Activated B cell treated with CpG ODN at 0.5 μM for 24 hours (primary cell): Measurements from ENCODE around the gene RBM47. TPM values are rescaled to one million over a fixed set of nuclear protein-coding genes. Genes with fewer than 3 reads are reported as not detected.
A peak's percentile ranks its signal among the peaks of the same experiment; 100 is the strongest.

Experiments used
- ATAC-seq: fragments of 200-7000 bp; cut with Tn5 transposase; one replicate; pipeline ENCODE4 v1.10.0; 2021; ENCODE audit warnings: low read depth, mild to moderate bottlenecking, moderate library complexity
- CTCF ChIA-PET: fragments of 350-600 bp; sonication (Branson Sonifier 250); formaldehyde crosslinking; loops from one replicate; lab custom pipeline; 2021; ENCODE audit warnings: antibody characterized with exemption; lab: Charles Lee
- POLR2A ChIA-PET: fragments of 350-600 bp; sonication (Branson Sonifier 250); formaldehyde crosslinking; loops from one replicate; lab custom pipeline; 2021; ENCODE audit warnings: antibody characterized with exemption; lab: Charles Lee
- DNase-seq: peaks from one replicate; pipeline ENCODE4 v3.0.0; 2022
- H3K27ac Mint-ChIP-seq: one replicate; pipeline ENCODE4 v1.8.0; 2020; ENCODE audit warnings: mixed read lengths
- H3K27me3 Mint-ChIP-seq: one replicate; pipeline ENCODE4 v1.8.0; 2021; ENCODE audit warnings: mixed read lengths
- H3K36me3 Mint-ChIP-seq: one replicate; pipeline ENCODE4 v1.8.0; 2021; ENCODE audit warnings: low read depth, mixed read lengths
- H3K4me1 Mint-ChIP-seq: one replicate; pipeline ENCODE4 v1.8.0; 2021; ENCODE audit warnings: mixed read lengths
- H3K4me3 Mint-ChIP-seq: one replicate; pipeline ENCODE4 v1.8.0; 2020; ENCODE audit warnings: mild to moderate bottlenecking, mixed read lengths
- H3K9me3 Mint-ChIP-seq: one replicate; pipeline ENCODE4 v1.8.0; 2020; ENCODE audit warnings: mixed read lengths
- intact Hi-C: fragments of 100-400 bp; cut with micrococcal nuclease; formaldehyde crosslinking; loops from one replicate; pipeline ENCODE4 v1.15.1; 2024
- total RNA-seq: library from RNA; stranded (reverse); gene quantifications from 2 replicates; pipeline ENCODE4 v1.2.3, GENCODE V29; 2022
- TF ChIP-seq, protein P1 (sequence below): fragments of 200-600 bp; IDR thresholded peaks from one replicate; pipeline ENCODE4 v1.8.0; 2022; ENCODE audit warnings: antibody characterized with exemption, mild to moderate bottlenecking

Gene RBM47
- total RNA-seq, 1 donor from 2014 or later = 8.0 TPM

DNA sequence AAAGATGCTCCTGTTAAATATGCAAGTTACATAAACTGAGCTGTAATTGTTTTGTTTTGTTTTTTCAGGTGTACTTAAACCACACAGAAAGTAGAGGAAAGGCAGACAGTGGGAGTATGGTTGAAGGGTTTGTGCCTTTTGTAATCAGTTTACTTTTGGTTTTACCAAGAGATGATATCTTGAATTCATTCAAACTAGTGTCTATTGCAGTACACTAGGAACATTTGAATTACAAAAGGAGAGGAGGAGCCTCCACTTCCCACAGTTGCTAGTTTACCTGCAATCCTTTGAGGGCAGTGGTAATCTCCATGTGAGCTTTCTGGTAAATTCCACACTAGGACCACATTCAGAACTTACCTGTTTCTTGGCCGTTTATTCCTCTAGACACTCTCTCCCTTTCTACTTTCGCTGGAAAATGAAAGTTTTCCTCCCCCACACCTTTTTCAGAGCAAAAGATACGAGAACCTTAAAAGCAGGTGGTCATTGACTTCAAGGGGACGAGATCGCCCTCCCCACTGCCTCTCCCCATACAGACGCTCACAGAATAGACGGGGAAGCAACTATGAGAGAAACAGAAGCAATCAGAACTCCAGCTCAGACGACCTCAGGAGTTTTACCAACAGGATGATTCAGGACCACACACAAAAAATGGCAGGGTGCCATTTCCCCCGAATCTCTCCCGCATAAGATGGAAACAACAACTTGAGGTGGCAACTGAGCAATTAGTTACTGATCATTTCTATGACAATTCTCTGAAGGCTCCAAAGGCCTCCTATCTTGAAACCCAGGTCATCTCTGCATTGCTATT is 3.3 kb downstream of the RBM47 start:
- ChIA-PET POLR2A (no interaction called here), CTCF (no interaction called here)
- TF ChIP-seq, protein P1, sequence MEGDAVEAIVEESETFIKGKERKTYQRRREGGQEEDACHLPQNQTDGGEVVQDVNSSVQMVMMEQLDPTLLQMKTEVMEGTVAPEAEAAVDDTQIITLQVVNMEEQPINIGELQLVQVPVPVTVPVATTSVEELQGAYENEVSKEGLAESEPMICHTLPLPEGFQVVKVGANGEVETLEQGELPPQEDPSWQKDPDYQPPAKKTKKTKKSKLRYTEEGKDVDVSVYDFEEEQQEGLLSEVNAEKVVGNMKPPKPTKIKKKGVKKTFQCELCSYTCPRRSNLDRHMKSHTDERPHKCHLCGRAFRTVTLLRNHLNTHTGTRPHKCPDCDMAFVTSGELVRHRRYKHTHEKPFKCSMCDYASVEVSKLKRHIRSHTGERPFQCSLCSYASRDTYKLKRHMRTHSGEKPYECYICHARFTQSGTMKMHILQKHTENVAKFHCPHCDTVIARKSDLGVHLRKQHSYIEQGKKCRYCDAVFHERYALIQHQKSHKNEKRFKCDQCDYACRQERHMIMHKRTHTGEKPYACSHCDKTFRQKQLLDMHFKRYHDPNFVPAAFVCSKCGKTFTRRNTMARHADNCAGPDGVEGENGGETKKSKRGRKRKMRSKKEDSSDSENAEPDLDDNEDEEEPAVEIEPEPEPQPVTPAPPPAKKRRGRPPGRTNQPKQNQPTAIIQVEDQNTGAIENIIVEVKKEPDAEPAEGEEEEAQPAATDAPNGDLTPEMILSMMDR = no peak
- H3K9me3 Mint-ChIP-seq = no peaks in the 10 kb centered on the region
- peaks cover 3% of the 10 kb centered on the region for H3K36me3 Mint-ChIP-seq
- ATAC-seq (no peak), DNase-seq (no peak)
- no peak overlapping the region for H3K4me3 Mint-ChIP-seq
- intact Hi-C loops = loop anchor here (10.0 kb wide), 1 partner anchor 112 kb away; no protein-coding TSS in a partner anchor
- H3K27me3 Mint-ChIP-seq = peaks cover 5% of the 10 kb centered on the region
- no peak overlapping the region for H3K27ac Mint-ChIP-seq
- H3K4me1 Mint-ChIP-seq = peaks cover 37% of the 10 kb centered on the region

DNA sequence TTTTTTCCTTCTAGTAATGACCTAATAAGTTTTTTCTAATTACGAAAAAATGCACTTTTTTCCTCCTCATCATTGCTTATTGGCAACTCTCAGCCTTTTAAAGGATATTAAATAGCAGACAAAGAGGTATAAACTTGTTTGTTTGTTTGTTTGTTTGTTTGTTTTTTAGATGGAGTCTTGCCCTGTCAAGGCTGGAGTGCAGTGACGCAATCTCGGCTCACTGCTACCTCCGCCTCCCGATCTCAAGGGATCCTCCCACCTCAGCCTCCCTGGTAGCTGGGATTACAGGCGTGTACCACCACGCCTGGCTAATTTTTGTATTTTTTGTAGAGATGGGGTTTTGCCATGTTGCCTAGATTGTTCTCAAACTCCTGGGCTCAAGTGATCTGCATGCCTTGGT is 6.0 kb downstream of the RBM47 start:
- no peak for DNase-seq
- intact Hi-C loops = loop anchor here (5.0 to 10.0 kb wide), 2 partner anchors 109 to 566 kb away; partner anchors contain the start of gene N4BP2
- ChIA-PET POLR2A (no interaction called here), CTCF (no interaction called here)
- H3K27ac Mint-ChIP-seq = no peak overlapping the region
- H3K4me3 Mint-ChIP-seq = no peak overlapping the region
- ATAC-seq = no peak
- TF ChIP-seq, protein P1 = no peak
- no peaks in the 10 kb centered on the region for H3K36me3 Mint-ChIP-seq
- H3K4me1 Mint-ChIP-seq = peaks cover 24% of the 10 kb centered on the region
- no peaks in the 10 kb centered on the region for H3K9me3 Mint-ChIP-seq
- H3K27me3 Mint-ChIP-seq = peaks cover 5% of the 10 kb centered on the region

DNA sequence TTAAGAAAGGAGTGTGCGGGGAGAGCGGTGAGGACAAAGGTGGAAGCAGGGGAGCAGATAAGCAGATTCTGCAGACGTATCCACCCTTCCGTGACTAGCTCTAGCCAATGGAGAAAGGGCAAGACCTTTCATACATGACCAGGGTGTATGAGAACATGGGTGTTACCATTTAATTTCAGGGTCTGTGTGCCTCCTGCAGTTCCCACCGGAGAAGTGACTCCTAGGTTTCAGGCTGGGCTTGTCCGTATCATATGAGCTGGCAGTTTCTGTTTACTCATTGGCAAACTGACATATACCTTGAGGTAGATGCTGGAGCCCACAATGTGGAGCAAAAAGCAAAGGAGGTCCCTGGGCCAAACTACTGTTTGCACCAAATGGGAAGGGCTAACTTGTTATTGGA is 6.8 kb downstream of the RBM47 start:
- Mint-ChIP-seq H3K4me1 (peaks cover 23% of the 10 kb centered on the region), H3K36me3 (no peaks in the 10 kb centered on the region), H3K9me3 (no peaks in the 10 kb centered on the region), H3K4me3 (no peak overlapping the region), H3K27ac (no peak overlapping the region), H3K27me3 (peaks cover 3% of the 10 kb centered on the region)
- CTCF ChIA-PET = no interaction called here
- ATAC-seq (no peak), DNase-seq (no peak)
- intact Hi-C loops = loop anchor here (5.0 to 10.0 kb wide), 2 partner anchors 108 to 566 kb away; partner anchors contain the start of gene N4BP2
- POLR2A ChIA-PET = interaction anchor here (0.6 kb wide), 1 partner anchor 46 kb away, joined by 5 read pairs; no protein-coding TSS in a partner anchor
- TF ChIP-seq, protein P1 = no peak

DNA sequence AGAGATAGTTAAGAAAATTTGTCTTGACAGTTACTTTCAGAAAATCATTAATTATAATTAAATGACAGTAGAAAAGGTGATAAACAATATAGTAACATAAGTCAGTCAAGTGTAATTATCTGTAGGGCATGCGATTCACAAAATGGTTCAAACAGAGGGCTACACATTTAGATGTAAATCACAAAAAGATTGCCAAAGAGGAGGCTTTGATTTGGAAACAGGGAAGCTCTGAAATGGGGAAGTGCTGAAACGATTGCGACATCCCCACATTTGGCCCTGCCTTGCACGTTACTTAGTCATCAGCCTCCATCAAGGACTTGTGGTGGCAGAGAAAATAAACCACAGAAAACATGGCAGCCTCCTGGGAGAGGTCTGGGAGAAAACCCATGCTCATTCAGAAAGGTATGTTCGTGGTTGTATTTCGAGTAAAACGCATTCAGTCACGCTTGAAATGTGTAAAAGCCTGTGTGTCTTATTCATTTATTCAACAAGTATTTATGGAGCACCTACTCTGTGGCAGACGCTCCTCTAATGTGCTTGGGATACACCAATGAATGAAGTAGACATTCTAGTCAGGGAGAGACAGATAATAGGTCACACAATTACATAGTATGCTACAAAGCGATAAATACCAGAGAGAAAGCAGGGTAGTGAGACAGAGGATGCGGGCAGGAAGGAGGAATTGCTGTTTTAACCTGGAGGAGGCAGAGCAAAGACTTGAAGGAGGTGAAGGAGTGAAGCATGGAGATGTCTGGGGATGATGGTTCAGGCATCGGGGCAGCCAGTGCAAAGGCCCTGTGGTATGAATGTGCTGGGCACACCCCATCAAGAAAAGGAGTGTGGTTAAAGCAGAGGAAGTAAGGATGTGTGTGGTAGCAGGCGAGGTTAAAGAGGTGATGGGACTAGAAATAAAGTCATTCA is 7.8 kb downstream of the RBM47 start:
- TF ChIP-seq, protein P1 = no peak
- ATAC-seq (peak; percentile 93), DNase-seq (peak; percentile 18)
- H3K27me3 Mint-ChIP-seq = no peaks in the 10 kb centered on the region
- peaks cover 23% of the 10 kb centered on the region for H3K4me1 Mint-ChIP-seq
- H3K9me3 Mint-ChIP-seq = no peaks in the 10 kb centered on the region
- ChIA-PET POLR2A (interaction anchor here (0.5 to 1.0 kb wide), 4 partner anchors 9 to 61 kb away, joined by 3 to 6 read pairs (median 4); no protein-coding TSS in a partner anchor), CTCF (no interaction called here)
- H3K4me3 Mint-ChIP-seq = peak overlapping the region; percentile 39
- intact Hi-C loops = loop anchor here (1.0 to 10.0 kb wide), 6 partner anchors 8 to 565 kb away; partner anchors contain the start of gene N4BP2
- no peaks in the 10 kb centered on the region for H3K36me3 Mint-ChIP-seq
- peak overlapping the region; percentile 54 for H3K27ac Mint-ChIP-seq
